WTC11 (cell line): ENCODE measurements around the gene MARVELD2. TPM values are rescaled to one million over a fixed set of nuclear protein-coding genes. Genes with fewer than 3 reads are reported as not detected.

ENCODE experiments used
- ATAC-seq: fragments of 200-7000 bp; cut with Tn5 transposase; 2 replicates; pipeline ENCODE4 v1.10.0; 2021; ENCODE audit warnings: mild to moderate bottlenecking, moderate library complexity
- CTCF ChIA-PET: fragments of 300-600 bp; sonication (Branson Sonifier 250); formaldehyde crosslinking; loops from one replicate; lab custom pipeline; 2021; ENCODE audit warnings: antibody characterized with exemption; lab: Charles Lee
- POLR2A ChIA-PET: fragments of 350-600 bp; sonication (Branson Sonifier 250); formaldehyde crosslinking; loops from one replicate; lab custom pipeline; 2021; ENCODE audit warnings: antibody characterized with exemption; lab: Charles Lee
- DNase-seq: peaks from one replicate; pipeline ENCODE4 v3.0.0; 2021; ENCODE audit warnings: low spot score
- H3K27ac Mint-ChIP-seq: 2 replicates; pipeline ENCODE4 v1.8.0; 2021; ENCODE audit warnings: mixed read lengths
- H3K27me3 Mint-ChIP-seq: 2 replicates; pipeline ENCODE4 v1.8.0; 2021; ENCODE audit warnings: low read depth, mild to moderate bottlenecking, moderate library complexity, mixed read lengths
- H3K36me3 Mint-ChIP-seq: 2 replicates; pipeline ENCODE4 v1.8.0; 2021; ENCODE audit warnings: mixed read lengths
- H3K4me1 Mint-ChIP-seq: 2 replicates; pipeline ENCODE4 v1.8.0; 2022; ENCODE audit warnings: mixed read lengths
- H3K4me3 Mint-ChIP-seq: 2 replicates; pipeline ENCODE4 v1.8.0; 2021; ENCODE audit warnings: mild to moderate bottlenecking, moderate library complexity, mixed read lengths
- H3K9me3 Mint-ChIP-seq: 2 replicates; pipeline ENCODE4 v1.8.0; 2021; ENCODE audit warnings: mixed read lengths
- ATF1 ChIP-seq: sonication (generic); formaldehyde crosslinking; IDR thresholded peaks from 2 replicates; pipeline ENCODE4 v1.8.1; 2023; ENCODE audit warnings: mild to moderate bottlenecking, moderate library complexity, missing genetic modification reagents
- CBFB ChIP-seq: sonication (generic); formaldehyde crosslinking; IDR thresholded peaks from 2 replicates; pipeline ENCODE4 v1.8.1; 2022; ENCODE audit warnings: mild to moderate bottlenecking, low read depth, missing genetic modification reagents
- CREM ChIP-seq: sonication (generic); formaldehyde crosslinking; IDR thresholded peaks from 2 replicates; pipeline ENCODE4 v1.8.1; 2022; ENCODE audit warnings: mild to moderate bottlenecking, missing genetic modification reagents, moderate library complexity
- ESRRA ChIP-seq: sonication (generic); formaldehyde crosslinking; IDR thresholded peaks from 2 replicates; pipeline ENCODE4 v1.8.1; 2022; ENCODE audit warnings: mild to moderate bottlenecking, missing genetic modification reagents, borderline replicate concordance
- ETV6 ChIP-seq: sonication (generic); formaldehyde crosslinking; IDR thresholded peaks from 2 replicates; pipeline ENCODE4 v1.8.1; 2022; ENCODE audit warnings: mild to moderate bottlenecking, missing genetic modification reagents
- FOXK1 ChIP-seq: sonication (generic); formaldehyde crosslinking; IDR thresholded peaks from 2 replicates; pipeline ENCODE4 v1.8.0; 2022; ENCODE audit warnings: mild to moderate bottlenecking, moderate library complexity, missing genetic modification reagents
- FOXP1 ChIP-seq: sonication (generic); formaldehyde crosslinking; IDR thresholded peaks from 2 replicates; pipeline ENCODE4 v1.8.0; 2022; ENCODE audit warnings: missing genetic modification reagents, mild to moderate bottlenecking, moderate library complexity, borderline replicate concordance
- GABPB1 ChIP-seq: sonication (generic); formaldehyde crosslinking; IDR thresholded peaks from 2 replicates; pipeline ENCODE4 v1.8.1; 2023; ENCODE audit warnings: mild to moderate bottlenecking, missing genetic modification reagents
- GRHL2 ChIP-seq: fragments of 250-450 bp; sonication (Bioruptor Pico); IDR thresholded peaks from 2 replicates; pipeline ENCODE4 v1.8.0; 2022; ENCODE audit warnings: mild to moderate bottlenecking, moderate library complexity; ENCODE audit not compliant: insufficient replicate concordance, severe bottlenecking
- IRF2 ChIP-seq: sonication (generic); formaldehyde crosslinking; IDR thresholded peaks from 2 replicates; pipeline ENCODE4 v1.8.0; 2022; ENCODE audit warnings: low read depth, missing genetic modification reagents, borderline replicate concordance
- JAZF1 ChIP-seq: fragments of 250-450 bp; sonication (Bioruptor Pico); IDR thresholded peaks from 2 replicates; pipeline ENCODE4 v1.9.0; 2021; ENCODE audit warnings: moderate library complexity, mild to moderate bottlenecking, inconsistent platforms
- MYBL2 ChIP-seq: sonication (generic); formaldehyde crosslinking; IDR thresholded peaks from 2 replicates; pipeline ENCODE4 v1.8.1; 2023; ENCODE audit warnings: mild to moderate bottlenecking, moderate library complexity, missing genetic modification reagents
- NFATC4 ChIP-seq: fragments of 250-450 bp; sonication (Bioruptor Pico); IDR thresholded peaks from 2 replicates; pipeline ENCODE4 v1.9.0; 2021; ENCODE audit warnings: mild to moderate bottlenecking
- NR1H2 ChIP-seq: sonication (generic); formaldehyde crosslinking; IDR thresholded peaks from 2 replicates; pipeline ENCODE4 v1.9.0; 2021; ENCODE audit warnings: mild to moderate bottlenecking, moderate library complexity, missing genetic modification reagents
- RELA ChIP-seq: sonication (generic); formaldehyde crosslinking; IDR thresholded peaks from 2 replicates; pipeline ENCODE4 v1.8.1; 2022; ENCODE audit warnings: missing genetic modification reagents, mild to moderate bottlenecking, borderline replicate concordance
- TEAD4 ChIP-seq: sonication (generic); formaldehyde crosslinking; IDR thresholded peaks from 2 replicates; pipeline ENCODE4 v1.8.0; 2022; ENCODE audit warnings: mild to moderate bottlenecking, missing genetic modification reagents
- ZBTB21 ChIP-seq: sonication (generic); formaldehyde crosslinking; IDR thresholded peaks from 2 replicates; pipeline ENCODE4 v1.8.1; 2023; ENCODE audit warnings: mild to moderate bottlenecking, missing genetic modification reagents, borderline replicate concordance
- ZNF138 ChIP-seq: sonication (generic); formaldehyde crosslinking; conservative IDR thresholded peaks from 2 replicates; pipeline ENCODE4 v1.8.1; 2022; ENCODE audit warnings: mild to moderate bottlenecking, moderate library complexity, missing genetic modification reagents
- ZNF263 ChIP-seq: sonication (generic); formaldehyde crosslinking; IDR thresholded peaks from 2 replicates; pipeline ENCODE4 v1.8.1; 2022; ENCODE audit warnings: low read depth, mild to moderate bottlenecking, moderate library complexity, missing genetic modification reagents
- ZNF416 ChIP-seq: fragments of 250-450 bp; sonication (Bioruptor Pico); IDR thresholded peaks from 2 replicates; pipeline ENCODE4 v1.9.0; 2021; ENCODE audit warnings: mild to moderate bottlenecking, inconsistent platforms
- total RNA-seq: library from RNA; stranded (reverse); gene quantifications from 3 replicates; pipeline ENCODE4 v1.2.3, GENCODE V29; 2021
- TF ChIP-seq, protein P1 (sequence below): sonication (generic); formaldehyde crosslinking; IDR thresholded peaks from 2 replicates; pipeline ENCODE4 v1.8.0; 2022; ENCODE audit warnings: mild to moderate bottlenecking, missing genetic modification reagents
- TF ChIP-seq, protein P2 (sequence below): fragments of 200-600 bp; IDR thresholded peaks from 2 replicates; pipeline ENCODE4 v1.8.0; 2022; ENCODE audit warnings: antibody characterized with exemption
- TF ChIP-seq, protein P3 (sequence below): fragments of 250-450 bp; sonication (Bioruptor Pico); IDR thresholded peaks from 2 replicates; pipeline ENCODE4 v1.9.0; 2021; ENCODE audit warnings: mild to moderate bottlenecking, borderline replicate concordance
- TF ChIP-seq, protein P4 (sequence below): fragments of 250-450 bp; sonication (Bioruptor Pico); IDR thresholded peaks from 2 replicates; pipeline ENCODE4 v1.9.0; 2021; ENCODE audit warnings: mild to moderate bottlenecking
- TF ChIP-seq, protein P5 (sequence below): sonication (generic); formaldehyde crosslinking; IDR thresholded peaks from 2 replicates; pipeline ENCODE4 v1.8.1; 2022; ENCODE audit warnings: low read depth, mild to moderate bottlenecking, moderate library complexity, missing genetic modification reagents, borderline replicate concordance
- TF ChIP-seq, protein P6 (sequence below): sonication (generic); formaldehyde crosslinking; conservative IDR thresholded peaks from 2 replicates; pipeline ENCODE4 v1.8.1; 2022; ENCODE audit warnings: mild to moderate bottlenecking, missing genetic modification reagents

MARVELD2 gene
- total RNA-seq, 1 experiment from 2014 or later: 28.6 TPM

DNA sequence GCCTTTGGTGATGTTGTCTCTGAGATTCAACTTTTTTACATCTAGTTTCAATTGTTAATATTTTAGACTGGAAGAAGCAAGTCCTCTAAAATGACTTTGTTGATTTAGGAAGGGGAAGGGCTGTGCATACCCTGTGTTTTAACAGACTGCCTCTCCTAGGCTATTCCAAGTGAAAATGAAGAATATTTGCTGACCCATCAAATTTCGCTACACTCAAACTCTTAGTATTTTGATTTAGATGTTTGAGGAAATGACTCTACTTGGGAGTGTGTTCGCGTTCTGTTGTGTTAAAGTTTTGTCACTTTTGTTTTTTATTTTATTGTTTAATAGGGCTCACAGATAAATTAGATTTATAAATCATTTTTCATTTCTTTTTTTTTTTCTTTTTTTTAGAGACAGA, 3.6 kb downstream of the MARVELD2 start (continued):
- TF ChIP-seq ETV6 (CRISPR knock-in tag) (no peak), RELA (no peak), ESRRA (CRISPR knock-in tag) (no peak), JAZF1 (CRISPR knock-in tag) (no peak), CREM (no peak), FOXK1 (CRISPR knock-in tag) (no peak), MYBL2 (no peak), NR1H2 (no peak), ZNF263 (CRISPR knock-in tag) (no peak), IRF2 (CRISPR knock-in tag) (no peak), GRHL2 (no peak), GABPB1 (CRISPR knock-in tag) (no peak)
- TF ChIP-seq, protein P1, sequence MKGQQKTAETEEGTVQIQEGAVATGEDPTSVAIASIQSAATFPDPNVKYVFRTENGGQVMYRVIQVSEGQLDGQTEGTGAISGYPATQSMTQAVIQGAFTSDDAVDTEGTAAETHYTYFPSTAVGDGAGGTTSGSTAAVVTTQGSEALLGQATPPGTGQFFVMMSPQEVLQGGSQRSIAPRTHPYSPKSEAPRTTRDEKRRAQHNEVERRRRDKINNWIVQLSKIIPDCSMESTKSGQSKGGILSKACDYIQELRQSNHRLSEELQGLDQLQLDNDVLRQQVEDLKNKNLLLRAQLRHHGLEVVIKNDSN (CRISPR knock-in tag): no peak
- TF ChIP-seq, protein P2, sequence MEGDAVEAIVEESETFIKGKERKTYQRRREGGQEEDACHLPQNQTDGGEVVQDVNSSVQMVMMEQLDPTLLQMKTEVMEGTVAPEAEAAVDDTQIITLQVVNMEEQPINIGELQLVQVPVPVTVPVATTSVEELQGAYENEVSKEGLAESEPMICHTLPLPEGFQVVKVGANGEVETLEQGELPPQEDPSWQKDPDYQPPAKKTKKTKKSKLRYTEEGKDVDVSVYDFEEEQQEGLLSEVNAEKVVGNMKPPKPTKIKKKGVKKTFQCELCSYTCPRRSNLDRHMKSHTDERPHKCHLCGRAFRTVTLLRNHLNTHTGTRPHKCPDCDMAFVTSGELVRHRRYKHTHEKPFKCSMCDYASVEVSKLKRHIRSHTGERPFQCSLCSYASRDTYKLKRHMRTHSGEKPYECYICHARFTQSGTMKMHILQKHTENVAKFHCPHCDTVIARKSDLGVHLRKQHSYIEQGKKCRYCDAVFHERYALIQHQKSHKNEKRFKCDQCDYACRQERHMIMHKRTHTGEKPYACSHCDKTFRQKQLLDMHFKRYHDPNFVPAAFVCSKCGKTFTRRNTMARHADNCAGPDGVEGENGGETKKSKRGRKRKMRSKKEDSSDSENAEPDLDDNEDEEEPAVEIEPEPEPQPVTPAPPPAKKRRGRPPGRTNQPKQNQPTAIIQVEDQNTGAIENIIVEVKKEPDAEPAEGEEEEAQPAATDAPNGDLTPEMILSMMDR: no peak

DNA sequence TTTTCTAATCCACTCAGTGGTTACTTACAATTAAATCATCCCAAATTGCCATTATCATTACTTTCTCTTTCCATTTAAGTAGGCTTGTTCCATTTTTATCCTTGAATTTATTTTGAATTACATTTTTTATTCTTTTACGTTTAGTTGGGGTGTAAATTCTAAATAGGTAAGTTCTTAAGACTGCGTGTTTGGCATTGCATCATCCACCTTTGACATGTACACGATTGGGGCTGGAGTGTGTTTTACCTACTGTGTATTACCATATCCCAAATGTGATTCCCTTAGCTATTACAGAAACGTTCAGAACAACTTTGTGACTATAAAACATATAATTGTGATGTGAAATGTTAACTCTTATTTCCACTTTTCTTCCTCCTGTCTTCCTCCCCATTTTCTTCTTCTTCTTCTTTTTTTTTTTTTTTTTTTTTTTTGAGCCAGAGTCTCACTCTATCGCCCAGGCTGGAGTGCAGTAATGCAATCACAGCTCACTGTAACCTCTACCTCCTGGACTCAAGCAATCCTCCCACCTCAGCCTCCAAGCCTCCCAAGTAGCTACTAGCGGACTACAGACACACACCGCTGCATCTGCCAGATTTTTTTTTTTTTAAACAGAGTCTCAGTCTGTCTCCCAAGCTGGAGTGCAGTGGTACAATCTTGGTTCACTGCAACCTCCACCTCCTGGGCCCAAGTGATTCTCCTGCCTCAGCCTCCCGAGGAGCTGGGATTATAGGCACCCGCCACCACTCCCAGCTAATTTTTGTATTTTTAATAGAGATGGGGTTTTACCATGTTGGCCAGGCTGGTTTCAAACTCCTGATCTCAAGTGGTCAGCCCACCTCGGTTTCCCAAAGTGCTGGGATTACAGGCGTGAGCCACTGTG, 16.7 kb downstream of the MARVELD2 start:
- no peak for TF ChIP-seq ZNF138 (CRISPR knock-in tag)
- TF ChIP-seq, protein P3, sequence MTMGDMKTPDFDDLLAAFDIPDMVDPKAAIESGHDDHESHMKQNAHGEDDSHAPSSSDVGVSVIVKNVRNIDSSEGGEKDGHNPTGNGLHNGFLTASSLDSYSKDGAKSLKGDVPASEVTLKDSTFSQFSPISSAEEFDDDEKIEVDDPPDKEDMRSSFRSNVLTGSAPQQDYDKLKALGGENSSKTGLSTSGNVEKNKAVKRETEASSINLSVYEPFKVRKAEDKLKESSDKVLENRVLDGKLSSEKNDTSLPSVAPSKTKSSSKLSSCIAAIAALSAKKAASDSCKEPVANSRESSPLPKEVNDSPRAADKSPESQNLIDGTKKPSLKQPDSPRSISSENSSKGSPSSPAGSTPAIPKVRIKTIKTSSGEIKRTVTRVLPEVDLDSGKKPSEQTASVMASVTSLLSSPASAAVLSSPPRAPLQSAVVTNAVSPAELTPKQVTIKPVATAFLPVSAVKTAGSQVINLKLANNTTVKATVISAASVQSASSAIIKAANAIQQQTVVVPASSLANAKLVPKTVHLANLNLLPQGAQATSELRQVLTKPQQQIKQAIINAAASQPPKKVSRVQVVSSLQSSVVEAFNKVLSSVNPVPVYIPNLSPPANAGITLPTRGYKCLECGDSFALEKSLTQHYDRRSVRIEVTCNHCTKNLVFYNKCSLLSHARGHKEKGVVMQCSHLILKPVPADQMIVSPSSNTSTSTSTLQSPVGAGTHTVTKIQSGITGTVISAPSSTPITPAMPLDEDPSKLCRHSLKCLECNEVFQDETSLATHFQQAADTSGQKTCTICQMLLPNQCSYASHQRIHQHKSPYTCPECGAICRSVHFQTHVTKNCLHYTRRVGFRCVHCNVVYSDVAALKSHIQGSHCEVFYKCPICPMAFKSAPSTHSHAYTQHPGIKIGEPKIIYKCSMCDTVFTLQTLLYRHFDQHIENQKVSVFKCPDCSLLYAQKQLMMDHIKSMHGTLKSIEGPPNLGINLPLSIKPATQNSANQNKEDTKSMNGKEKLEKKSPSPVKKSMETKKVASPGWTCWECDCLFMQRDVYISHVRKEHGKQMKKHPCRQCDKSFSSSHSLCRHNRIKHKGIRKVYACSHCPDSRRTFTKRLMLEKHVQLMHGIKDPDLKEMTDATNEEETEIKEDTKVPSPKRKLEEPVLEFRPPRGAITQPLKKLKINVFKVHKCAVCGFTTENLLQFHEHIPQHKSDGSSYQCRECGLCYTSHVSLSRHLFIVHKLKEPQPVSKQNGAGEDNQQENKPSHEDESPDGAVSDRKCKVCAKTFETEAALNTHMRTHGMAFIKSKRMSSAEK: no peak
- TF ChIP-seq ZNF416 (CRISPR knock-in tag): no peak
- TF ChIP-seq CREM: no peak
- TF ChIP-seq, protein P4, sequence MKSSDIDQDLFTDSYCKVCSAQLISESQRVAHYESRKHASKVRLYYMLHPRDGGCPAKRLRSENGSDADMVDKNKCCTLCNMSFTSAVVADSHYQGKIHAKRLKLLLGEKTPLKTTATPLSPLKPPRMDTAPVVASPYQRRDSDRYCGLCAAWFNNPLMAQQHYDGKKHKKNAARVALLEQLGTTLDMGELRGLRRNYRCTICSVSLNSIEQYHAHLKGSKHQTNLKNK (CRISPR knock-in tag): no peak
- no peak for TF ChIP-seq FOXP1 (CRISPR knock-in tag)
- no peak for TF ChIP-seq ATF1 (CRISPR knock-in tag)
- TF ChIP-seq, protein P5, sequence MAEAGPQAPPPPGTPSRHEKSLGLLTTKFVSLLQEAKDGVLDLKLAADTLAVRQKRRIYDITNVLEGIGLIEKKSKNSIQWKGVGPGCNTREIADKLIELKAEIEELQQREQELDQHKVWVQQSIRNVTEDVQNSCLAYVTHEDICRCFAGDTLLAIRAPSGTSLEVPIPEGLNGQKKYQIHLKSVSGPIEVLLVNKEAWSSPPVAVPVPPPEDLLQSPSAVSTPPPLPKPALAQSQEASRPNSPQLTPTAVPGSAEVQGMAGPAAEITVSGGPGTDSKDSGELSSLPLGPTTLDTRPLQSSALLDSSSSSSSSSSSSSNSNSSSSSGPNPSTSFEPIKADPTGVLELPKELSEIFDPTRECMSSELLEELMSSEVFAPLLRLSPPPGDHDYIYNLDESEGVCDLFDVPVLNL (CRISPR knock-in tag): no peak
- TF ChIP-seq, protein P6, sequence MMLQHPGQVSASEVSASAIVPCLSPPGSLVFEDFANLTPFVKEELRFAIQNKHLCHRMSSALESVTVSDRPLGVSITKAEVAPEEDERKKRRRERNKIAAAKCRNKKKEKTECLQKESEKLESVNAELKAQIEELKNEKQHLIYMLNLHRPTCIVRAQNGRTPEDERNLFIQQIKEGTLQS: no peak
- no peak for TF ChIP-seq ZBTB21
- no peak for TF ChIP-seq NFATC4 (CRISPR knock-in tag)
- no peak for TF ChIP-seq CBFB
- no peak for TF ChIP-seq TEAD4 (CRISPR knock-in tag)
- TF ChIP-seq GABPB1 (CRISPR knock-in tag): no peak
- no peak for TF ChIP-seq JAZF1 (CRISPR knock-in tag)
- DNase-seq: no peak
- no peak for ATAC-seq
- ChIA-PET CTCF (no interaction called here), POLR2A (no interaction called here)
- Mint-ChIP-seq H3K36me3 (peaks cover 30% of the 10 kb centered on the region), H3K27ac (no peak overlapping the region), H3K27me3 (no peaks in the 10 kb centered on the region), H3K4me1 (no peaks in the 10 kb centered on the region), H3K4me3 (no peak overlapping the region), H3K9me3 (no peaks in the 10 kb centered on the region)
